Calu3 (cell line): Measurements from ENCODE around the gene MYNN. TPM values are rescaled to one million over a fixed set of nuclear protein-coding genes. Genes with fewer than 3 reads are reported as not detected.

Experiments used
- BruUV-seq: library from RNA; stranded (reverse); fragments of 400-500 nt; replicated peaks from 2 replicates; lab custom pipeline; 2021; lab: Mats Ljungman, UMichigan
- CTCF ChIA-PET: fragments of 300-600 bp; sonication (Branson Sonifier 250); formaldehyde crosslinking; loops from one replicate; lab custom pipeline; 2022; ENCODE audit warnings: antibody characterized with exemption; lab: Charles Lee
- DNase-seq: peaks from one replicate; pipeline ENCODE4 v3.0.0; 2022
- H3K27ac Mint-ChIP-seq: one replicate; pipeline ENCODE4 v1.8.0; 2022; ENCODE audit warnings: mixed read lengths; ENCODE audit not compliant: unreplicated experiment
- H3K27me3 Mint-ChIP-seq: one replicate; pipeline ENCODE4 v1.8.0; 2022; ENCODE audit warnings: mixed read lengths; ENCODE audit not compliant: unreplicated experiment
- H3K36me3 Mint-ChIP-seq: one replicate; pipeline ENCODE4 v1.8.0; 2022; ENCODE audit warnings: mild to moderate bottlenecking, moderate library complexity, mixed read lengths; ENCODE audit not compliant: insufficient read depth, unreplicated experiment
- H3K4me1 Mint-ChIP-seq: one replicate; pipeline ENCODE4 v1.8.0; 2022; ENCODE audit warnings: mild to moderate bottlenecking, low read depth, mixed read lengths; ENCODE audit not compliant: unreplicated experiment
- H3K4me3 Mint-ChIP-seq: one replicate; pipeline ENCODE4 v1.8.0; 2022; ENCODE audit warnings: mild to moderate bottlenecking, low read depth, moderate library complexity, mixed read lengths; ENCODE audit not compliant: unreplicated experiment
- H3K9me3 Mint-ChIP-seq: one replicate; pipeline ENCODE4 v1.8.0; 2022; ENCODE audit warnings: low read depth, mixed read lengths; ENCODE audit not compliant: unreplicated experiment
- intact Hi-C: fragments of 100-400 bp; cut with micrococcal nuclease; formaldehyde crosslinking; loops from one replicate; pipeline ENCODE4 v1.10.0; 2022; ENCODE audit not compliant: unreplicated experiment
- total RNA-seq: library from RNA; stranded (reverse); gene quantifications from 2 replicates; pipeline ENCODE4 v1.2.3, GENCODE V29; 2022
- TF ChIP-seq, protein P1 (sequence below): fragments of 200-600 bp; IDR thresholded peaks from one replicate; pipeline ENCODE4 v1.8.0; 2022; ENCODE audit warnings: antibody characterized with exemption; ENCODE audit not compliant: unreplicated experiment

MYNN gene
- total RNA-seq, 1 experiment from 2014 or later = 19.9 TPM

GRCh38 chr3:169780742-169781141, 7.5 kb downstream of the MYNN start:
- peaks cover 5% of the 10 kb centered on the region for H3K4me1 Mint-ChIP-seq
- DNase-seq = no peak
- BruUV-seq = no TSS peak
- CTCF ChIA-PET = no interaction called here
- H3K9me3 Mint-ChIP-seq = no peaks in the 10 kb centered on the region
- H3K4me3 Mint-ChIP-seq = no peak overlapping the region
- intact Hi-C loops = no loop called here
- TF ChIP-seq, protein P1, sequence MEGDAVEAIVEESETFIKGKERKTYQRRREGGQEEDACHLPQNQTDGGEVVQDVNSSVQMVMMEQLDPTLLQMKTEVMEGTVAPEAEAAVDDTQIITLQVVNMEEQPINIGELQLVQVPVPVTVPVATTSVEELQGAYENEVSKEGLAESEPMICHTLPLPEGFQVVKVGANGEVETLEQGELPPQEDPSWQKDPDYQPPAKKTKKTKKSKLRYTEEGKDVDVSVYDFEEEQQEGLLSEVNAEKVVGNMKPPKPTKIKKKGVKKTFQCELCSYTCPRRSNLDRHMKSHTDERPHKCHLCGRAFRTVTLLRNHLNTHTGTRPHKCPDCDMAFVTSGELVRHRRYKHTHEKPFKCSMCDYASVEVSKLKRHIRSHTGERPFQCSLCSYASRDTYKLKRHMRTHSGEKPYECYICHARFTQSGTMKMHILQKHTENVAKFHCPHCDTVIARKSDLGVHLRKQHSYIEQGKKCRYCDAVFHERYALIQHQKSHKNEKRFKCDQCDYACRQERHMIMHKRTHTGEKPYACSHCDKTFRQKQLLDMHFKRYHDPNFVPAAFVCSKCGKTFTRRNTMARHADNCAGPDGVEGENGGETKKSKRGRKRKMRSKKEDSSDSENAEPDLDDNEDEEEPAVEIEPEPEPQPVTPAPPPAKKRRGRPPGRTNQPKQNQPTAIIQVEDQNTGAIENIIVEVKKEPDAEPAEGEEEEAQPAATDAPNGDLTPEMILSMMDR = no peak
- H3K27me3 Mint-ChIP-seq = no peaks in the 10 kb centered on the region
- H3K36me3 Mint-ChIP-seq = peaks cover 50% of the 10 kb centered on the region
- H3K27ac Mint-ChIP-seq = no peak overlapping the region

DNA sequence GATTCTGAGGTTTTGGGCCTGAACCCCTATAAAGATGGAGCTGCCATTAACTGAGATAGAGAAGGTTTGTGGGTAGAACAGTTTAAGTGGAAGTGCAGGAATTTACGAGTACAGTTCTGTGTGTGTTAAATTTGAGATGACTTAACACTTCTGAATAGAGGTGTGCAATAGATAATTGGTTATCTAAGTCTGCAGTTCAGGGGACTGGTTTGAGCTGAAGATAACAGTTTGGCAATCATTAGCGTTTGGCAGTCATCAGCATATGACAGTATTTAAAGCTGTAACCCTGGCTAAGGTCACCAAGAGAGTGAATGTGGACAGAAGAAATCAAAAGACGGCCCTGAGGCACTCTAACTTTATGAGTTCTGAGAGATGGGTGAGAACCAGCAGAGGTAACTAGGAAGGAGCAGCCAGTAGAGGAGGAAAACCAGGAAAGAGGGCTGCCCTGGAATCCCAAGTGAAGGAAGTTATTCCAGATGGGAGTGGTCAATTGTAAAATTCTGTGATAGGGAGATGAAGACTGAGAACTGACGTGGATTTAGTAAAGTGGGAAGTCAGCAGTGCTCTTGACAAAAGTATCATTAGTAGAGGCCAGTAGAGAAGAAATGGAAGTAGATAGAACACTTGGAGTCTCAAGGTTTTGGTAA, 8.1 kb downstream of the MYNN start:
- Mint-ChIP-seq H3K4me1 (no peaks in the 10 kb centered on the region), H3K4me3 (no peak overlapping the region), H3K27me3 (no peaks in the 10 kb centered on the region), H3K27ac (no peak overlapping the region), H3K36me3 (peaks cover 56% of the 10 kb centered on the region), H3K9me3 (no peaks in the 10 kb centered on the region)
- intact Hi-C loops = no loop called here
- CTCF ChIA-PET = no interaction called here
- TF ChIP-seq, protein P1 = no peak
- DNase-seq = no peak
- BruUV-seq = no TSS peak

- Mint-ChIP-seq H3K4me1 (no peaks in the 10 kb centered on the region), H3K27me3 (no peaks in the 10 kb centered on the region), H3K9me3 (no peaks in the 10 kb centered on the region), H3K4me3 (no peak overlapping the region), H3K36me3 (peaks cover 34% of the 10 kb centered on the region), H3K27ac (no peak overlapping the region)
- TF ChIP-seq, protein P1 = no peak
- no peak for DNase-seq
- intact Hi-C loops = no loop called here
- no TSS peak for BruUV-seq
- CTCF ChIA-PET = no interaction called here
Observed at GRCh38 chr3:169787120-169787519, 13.9 kb downstream of the MYNN start.

- Mint-ChIP-seq H3K27me3 (no peaks in the 10 kb centered on the region), H3K9me3 (no peaks in the 10 kb centered on the region), H3K27ac (no peak overlapping the region), H3K4me1 (no peaks in the 10 kb centered on the region), H3K36me3 (peaks cover 29% of the 10 kb centered on the region), H3K4me3 (no peak overlapping the region)
- intact Hi-C loops = no loop called here
- no TSS peak for BruUV-seq
- DNase-seq = no peak
- TF ChIP-seq, protein P1 = no peak
- CTCF ChIA-PET = no interaction called here
Observed at GRCh38 chr3:169787791-169788190, 14.6 kb downstream of the MYNN start.
